ENCODE results near the gene CETN1.

The CETN1 gene

DNA sequence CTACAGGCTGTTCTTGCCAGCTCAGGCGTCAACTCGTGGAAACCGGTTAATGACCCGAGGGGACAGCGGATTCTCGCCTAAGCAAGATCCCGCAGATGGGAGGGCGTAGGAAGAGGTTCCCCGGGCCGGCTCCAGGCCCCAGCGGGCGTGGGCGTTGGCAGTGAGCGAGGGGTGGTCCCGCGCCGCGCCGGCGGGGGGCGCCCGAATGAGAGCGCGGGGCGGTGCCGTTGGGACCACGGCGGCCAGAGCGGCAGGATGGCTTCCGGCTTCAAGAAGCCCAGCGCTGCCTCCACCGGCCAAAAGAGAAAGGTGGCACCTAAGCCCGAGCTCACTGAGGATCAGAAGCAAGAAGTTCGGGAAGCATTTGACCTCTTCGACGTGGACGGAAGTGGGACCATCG, at the start of gene CETN1:
CETN1 (plus strand) TSS at position 227 of the 400 bp plus-strand sequence; CDS start at position 256, 29 bp downstream.
- DNase-seq, result no peak

DNA sequence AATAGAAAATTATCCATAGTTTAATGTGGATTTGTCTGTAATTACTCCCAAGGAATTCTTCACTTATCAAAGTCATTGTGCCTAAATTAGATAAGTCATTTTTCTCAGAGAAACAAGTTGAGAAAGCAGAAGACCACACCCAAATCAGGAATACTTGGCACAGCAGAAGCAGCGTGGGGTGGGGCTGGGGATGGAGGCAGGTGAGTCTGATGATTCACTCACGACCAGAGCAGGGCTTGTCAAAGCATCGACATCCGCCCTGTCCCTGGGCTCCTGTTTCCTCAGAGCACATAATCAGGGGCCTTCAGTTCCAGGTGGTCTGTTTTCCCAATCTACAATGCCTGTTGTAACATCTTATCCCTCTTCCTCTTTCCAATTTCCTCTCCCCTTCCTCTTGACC, 48.2 kb upstream of the CETN1 start:
- no peak for DNase-seq

DNA sequence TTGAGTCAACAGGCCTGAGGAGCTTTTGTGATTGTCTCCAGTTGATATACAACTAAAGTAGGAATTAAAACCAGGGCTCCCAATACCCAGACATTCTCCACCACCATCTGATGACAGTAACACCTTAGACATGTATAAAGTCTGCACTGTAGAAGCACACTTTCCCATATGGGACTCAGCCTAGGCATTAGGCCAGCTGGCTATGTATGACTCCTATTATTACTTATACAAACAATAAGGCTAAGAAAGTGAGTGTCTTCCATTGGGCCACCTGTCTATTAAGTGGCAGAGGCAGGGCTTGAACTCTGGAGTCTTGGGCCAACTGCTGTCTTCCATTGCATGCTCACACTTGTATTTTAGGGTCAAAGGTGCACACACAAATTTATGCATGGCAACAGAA, 47.5 kb upstream of the CETN1 start:
- no peak for DNase-seq

DNA sequence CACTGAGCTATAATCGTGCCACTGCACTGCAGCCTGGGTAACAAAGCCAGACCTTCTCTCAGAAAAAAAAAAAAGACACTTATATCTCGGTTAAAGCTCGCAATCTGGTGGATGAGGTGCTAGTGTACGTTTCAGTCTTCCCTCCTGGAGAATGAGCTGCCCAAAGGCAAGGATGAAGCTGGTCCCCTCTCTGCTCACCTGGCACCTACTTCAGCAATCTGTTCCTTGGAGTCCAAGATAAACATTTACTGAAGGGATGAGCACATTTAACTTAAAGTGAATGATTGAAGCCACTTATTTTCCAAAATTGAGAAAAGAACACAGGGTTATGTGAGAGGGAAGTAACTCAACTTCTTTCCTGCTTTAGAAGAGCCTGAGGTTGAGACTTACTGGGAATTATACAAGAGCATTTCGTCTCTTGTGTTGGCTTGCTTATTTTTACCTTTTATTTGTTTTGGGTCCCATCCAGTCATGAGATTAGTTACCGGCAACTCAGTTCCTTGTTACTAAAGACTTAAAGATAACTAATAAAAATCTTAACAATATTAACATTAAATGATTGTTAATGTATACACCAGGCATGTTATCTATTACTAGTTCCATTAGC, 46.1 kb upstream of the CETN1 start:
- no peak for DNase-seq

DNA sequence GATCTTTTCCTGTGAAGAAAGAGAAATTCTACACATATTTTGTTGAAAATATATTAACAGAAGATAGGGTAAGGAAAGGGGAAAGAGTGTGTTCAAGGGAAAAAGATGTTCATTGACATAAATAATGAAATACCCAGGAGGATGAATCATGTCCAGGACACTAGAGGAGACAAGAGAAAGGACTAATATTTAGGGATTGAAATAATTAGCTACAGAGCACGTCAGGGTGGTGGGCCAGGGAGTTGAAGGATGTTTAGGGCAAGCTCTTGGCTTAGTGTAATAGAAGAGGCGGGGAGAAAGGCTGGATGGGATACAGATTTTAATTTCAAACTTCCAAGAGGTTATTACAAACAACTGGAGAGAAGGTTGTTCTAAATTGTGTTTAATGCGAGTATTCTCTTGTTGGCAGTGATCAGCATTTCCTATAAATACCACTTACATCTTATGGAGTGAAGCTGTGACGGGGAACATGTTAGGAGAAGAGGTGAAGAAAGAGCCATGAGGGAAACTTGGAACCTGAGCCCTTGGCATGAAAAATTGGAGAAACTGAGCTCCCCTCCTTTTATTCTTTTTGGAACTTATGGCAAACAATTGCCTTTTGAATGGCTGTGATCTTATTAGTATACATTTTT, 36.6 kb upstream of the CETN1 start:
- no peak for DNase-seq

DNA sequence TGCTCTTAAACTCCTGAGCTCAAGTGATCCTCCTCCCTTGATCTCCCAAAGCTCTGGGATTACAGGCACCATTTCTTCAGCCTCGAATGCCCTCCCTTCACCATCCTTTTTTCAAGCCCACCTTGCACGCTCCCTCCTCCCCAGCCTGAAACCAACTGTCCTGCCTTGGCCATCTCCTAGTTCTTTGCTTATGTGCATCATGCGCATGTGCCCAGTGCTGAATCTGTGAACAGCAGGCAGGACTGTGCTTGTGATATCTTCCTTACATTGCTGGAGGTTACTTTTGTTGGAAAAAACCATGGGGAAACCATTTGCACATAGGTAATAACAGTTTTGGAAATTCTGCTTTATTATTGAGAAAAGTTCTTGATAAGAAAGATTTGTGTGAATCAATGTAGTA, 30.2 kb upstream of the CETN1 start:
- DNase-seq, result no peak

DNA sequence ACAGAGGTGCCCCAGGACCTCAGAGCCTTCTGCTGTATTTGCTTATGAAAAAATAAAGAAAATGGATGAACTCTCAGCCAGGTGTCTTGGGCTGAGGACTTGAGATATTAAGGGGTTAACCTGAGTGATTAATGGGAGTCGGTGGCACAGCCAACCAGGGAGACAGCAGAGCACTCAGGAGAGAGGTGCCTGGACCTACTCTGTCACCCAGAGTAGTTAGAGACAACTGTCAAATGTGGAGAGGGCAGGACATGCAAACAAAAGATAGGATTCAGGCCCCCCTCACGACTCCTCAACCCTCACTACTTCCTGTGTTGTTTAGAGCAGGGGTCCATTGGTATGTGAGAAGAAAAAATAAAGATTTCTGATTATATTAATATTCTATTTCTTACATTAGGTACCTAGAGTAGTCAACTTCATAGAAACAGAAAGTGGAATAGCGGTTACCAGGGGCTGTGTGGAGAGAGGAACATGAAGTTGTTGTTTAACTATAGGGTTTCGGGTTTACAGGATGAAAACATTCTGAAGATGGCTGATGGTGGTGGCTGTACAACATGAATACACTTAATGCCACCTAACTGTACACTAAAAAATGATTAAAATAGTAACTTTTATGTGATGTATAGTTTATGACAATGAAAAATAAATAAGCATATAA, 28.6 kb upstream of the CETN1 start:
- DNase-seq, result no peak

DNA sequence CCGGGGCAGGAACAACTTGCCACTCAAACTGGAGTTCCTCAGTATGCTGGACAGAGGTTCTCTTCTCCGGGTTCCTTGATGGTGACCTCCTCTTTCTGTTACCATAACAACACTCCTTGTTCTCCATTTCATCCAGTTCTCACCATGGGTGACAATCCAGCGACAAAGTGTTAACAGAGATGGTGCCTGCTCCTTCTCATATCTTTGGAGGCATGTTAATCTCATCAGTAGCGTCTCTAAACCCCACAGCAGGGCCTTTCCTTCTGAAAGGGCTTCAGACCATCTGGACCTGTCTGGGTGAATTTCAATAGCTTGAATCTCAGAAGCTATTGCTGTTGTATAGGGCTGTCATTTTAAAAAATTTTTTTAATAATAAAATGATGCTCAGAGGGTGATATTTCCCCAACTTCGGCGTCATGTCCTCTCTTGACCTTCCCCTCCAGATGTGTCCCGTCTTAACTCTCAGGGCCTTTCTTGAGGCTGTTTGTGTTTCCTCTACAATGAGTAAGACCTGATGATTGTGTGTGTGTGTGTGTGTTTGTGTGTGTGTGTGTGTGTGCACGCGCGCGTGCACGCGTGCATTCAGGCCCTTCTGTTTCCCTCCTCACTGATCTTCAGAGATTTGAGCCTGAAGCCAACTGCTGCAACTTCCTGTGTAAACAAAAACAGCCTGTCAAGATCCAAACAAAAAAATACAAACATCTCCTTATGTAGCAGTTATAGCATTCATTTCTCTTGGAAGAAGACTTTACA, 24.3 kb upstream of the CETN1 start:
- DNase-seq, result no peak

DNA sequence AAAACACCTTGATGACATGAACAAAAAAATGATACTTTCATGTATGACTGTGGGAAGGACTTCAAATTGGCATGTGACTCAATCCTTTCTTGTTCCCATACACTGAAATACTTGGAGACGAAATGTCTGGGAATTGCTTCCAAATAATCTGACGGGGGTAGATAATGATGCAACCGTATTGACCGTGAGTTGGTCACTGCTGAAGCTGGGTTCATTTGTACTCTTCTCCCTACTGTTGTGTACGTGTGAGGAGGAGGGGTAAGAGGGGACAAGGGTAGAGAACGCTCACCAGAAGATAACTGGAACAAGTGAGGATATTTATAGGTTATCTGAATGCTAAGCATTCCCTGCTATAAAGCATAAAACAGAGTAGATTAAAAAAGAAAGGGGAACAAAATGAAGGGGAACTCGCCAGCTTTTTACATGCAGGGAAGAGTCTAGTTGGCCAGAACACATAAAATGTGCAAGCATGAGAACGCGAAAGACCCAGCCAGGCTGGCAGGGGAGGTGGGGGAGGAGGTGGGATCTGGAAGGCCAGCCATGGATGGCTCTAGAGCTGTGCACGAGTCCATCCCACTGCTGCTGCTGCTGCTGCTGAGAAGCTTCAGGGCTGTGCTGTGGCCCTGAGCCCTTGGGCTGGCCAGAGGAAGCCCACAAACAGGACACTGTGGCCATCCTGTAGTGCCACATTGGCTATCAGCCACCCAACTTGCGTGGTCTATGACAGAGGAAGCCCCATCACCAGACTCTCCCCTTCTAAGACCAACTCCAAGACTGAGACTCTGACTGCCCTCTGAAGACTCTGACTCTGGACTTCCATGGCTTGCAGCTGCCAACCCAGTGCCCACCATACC, 15.2 kb upstream of the CETN1 start:
- DNase-seq, result no peak

DNA sequence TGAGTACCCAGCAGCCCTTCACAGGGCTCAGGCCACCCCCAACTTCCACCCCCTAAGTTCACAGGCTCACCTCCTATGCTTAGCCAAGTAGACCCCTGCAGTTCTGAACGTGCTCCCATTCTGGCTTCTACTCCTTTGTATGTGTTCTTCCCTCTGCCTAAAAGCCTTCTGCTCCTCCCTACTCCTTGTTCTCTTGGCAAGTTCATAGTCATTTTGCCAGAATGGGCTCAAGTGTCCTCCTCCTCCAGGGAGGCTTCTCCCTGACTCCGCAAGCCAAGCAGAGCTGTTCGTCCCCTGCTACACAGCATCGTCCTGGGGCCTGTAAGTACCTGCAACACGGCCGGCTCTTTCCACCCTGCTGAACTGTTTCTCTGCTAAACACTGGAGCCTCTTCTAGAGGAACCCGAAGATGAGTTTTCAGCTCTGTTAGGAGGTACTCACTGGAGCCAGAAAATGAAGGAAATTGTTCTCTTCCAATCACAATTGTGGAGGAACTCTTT, 14.6 kb upstream of the CETN1 start:
- no peak for DNase-seq

DNA sequence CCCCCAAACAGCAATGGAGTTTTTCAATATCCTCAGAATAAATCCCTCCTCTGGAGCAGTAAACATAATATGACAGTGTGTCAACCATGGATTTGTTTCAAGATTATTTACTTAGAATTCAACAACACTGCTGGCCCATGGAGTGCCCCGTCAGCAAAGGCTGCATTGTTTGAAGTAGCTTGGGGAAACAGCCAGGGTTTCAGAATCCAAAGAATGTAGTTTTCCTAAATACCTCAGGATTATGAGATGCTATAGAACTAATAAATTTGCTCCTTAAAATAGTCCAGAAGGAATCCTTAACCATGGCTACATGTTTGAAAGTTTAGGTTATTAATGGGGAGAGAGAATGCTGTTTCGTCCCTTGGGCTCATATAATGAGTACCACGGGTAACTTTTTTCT, 13.1 kb upstream of the CETN1 start:
- no peak for DNase-seq

DNA sequence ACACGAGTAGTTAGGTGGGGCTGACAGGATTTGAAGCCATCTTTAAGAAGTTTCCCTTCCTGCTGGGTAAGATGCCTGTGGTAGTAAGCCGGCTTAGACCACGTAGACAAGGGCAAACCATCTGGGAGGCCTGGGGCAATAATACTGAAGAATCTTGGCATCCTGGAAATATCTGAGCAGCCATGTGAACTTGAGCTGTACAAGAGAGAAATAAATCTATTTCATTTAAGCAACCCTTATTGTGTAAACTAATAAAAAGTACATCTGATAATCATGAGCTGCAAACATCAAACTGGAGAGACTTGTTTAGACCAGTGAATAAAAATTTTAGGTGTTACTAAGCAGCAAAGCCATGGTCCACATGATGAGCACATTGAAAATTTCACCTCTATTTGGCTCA, 11.4 kb upstream of the CETN1 start:
- no peak for DNase-seq

DNA sequence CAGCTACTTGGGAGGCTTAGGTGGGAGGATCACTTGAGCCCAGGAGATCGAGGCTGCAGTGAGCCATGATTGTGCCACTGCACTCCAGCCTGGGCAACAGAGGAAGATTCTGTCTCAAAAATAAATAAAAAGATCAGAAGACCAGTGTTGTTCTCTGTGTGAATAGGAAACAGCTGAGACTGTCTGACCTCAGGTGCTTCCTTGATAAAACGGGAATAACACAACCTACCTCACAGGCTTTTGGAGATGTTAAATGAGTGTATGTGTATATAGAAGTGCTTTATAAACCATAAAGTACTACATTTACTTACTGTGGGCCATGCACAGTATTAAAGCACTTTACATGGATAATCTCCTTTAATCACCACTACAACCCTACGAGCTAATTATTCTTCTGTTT, 9.9 kb upstream of the CETN1 start:
- no peak for DNase-seq

DNA sequence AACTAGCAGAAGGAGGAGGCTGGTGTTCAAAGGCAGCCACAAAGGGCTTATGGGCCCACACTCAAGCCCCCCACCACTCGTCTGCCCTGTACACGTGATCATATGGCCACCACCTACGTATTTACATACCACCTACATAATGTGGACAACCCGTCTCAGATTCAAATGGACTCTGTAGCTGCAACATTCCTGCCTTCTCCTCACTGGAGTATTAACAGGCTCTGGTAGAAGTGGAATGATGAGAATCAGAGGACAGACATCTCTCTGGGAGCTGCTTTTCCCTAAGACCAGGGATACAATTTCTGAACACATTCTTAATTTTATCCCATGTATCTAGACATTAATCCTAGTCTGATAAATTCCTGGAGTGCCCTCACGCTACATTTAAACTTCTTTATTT, 9.5 kb upstream of the CETN1 start:
- no peak for DNase-seq

DNA sequence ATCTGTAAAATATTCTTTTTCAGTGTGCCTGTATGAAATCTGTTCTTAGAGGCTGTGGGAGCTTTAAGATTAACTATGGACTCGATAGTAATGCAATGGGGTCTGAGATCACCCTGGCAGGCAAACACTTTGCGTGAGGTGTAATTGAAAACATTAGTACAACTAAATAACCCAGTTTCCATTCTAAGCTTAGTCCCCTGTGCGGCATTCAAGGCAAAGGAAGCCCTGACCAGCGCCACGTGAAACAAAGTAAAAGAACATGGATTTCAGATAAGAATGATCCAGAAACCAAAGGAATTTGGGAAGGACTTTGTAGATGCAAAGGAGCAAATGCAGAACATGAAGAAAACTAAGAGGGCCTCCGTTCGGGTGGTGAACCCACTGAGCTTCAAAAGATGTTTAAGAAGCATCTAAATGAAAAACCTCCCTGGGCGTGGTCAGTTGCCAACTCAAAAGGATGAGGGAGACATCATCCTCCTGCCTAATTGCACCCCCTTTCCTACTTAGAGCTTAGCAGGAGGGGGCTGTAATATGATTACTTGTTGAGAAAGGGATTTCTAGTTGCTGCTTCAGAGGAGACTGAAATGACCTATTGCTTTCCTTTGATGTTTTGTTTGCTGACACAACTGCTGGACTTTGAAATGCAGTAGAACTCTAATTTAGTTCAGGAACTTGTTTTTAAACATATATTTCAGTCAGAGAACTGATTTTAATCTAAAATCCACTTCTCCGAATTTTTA, 7.9 kb upstream of the CETN1 start:
- DNase-seq, result no peak

DNA sequence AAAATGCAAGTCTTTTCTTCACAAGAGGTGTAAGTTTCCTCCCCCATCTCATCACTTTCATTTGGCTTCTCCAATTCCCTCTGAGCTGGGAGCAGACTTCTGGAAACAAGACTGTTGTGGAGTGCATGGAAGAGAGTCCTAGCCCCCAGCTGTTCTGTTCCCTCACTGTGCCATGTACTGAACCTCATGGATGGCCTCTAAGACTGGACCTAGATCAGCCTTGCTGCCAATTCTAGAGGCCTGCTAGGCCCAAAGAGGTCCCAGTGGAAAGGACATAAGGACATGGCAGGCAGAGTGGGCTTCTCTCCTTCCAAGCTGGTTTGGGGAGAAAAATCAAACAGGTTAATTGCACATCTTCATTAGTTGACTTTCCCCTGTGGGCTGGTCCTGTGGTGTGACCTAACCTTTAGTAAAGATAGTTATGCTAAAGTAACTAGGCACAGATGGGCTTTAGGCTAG, 7.3 kb upstream of the CETN1 start:
- no peak for DNase-seq

DNA sequence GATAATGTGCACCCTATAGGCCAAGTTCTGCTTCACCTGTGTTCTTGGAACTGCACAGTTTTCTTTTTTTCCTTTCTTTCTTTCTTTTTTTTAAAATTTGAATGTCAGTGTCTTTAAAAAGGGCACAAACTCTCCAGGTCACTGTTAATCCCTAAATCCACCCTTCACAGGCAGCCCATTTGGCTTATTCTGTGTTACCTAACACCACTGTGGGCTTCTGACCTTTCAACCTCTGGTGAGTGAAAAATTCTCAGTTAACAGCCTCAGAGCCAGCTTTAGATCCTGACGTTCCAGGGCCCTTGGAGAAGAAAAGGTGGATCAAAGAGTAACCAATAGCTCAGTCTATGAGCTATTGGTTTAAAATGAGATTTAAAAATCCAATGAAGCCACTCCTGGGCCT, 6.8 kb upstream of the CETN1 start:
- DNase-seq, result no peak

DNA sequence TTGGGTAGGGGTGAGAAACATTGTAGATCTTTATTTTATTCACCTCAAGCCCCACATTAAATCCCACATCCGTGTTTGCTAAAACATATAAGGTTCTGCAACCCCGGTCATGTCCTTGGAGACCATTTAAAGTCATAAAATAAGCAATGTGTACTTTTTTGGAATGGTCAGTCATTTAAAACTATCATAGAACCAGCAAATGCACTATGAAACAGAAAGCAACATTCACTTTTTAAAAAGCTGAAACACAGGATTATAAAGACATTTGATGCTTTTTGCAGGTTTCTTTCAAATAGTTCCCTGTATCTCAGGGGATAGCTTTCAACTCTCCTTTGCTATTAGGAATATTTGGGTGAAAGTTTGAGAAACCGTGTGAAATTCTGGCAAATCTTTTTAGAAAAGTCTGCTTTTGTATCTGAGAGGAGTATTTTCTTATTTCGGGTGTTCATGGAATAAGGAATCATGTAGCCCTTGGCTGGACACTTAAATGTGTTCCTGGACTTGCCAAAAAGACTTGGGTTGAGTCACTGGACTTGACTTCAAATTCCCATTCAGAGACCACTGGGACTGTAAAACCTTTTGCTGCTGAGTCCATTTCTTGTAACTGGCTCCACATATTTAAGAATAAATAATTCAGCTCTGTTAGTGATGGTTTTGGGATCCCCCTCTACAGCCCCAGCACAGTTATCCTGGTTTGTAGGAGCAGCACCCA, 5.9 kb upstream of the CETN1 start:
- no peak for DNase-seq

DNA sequence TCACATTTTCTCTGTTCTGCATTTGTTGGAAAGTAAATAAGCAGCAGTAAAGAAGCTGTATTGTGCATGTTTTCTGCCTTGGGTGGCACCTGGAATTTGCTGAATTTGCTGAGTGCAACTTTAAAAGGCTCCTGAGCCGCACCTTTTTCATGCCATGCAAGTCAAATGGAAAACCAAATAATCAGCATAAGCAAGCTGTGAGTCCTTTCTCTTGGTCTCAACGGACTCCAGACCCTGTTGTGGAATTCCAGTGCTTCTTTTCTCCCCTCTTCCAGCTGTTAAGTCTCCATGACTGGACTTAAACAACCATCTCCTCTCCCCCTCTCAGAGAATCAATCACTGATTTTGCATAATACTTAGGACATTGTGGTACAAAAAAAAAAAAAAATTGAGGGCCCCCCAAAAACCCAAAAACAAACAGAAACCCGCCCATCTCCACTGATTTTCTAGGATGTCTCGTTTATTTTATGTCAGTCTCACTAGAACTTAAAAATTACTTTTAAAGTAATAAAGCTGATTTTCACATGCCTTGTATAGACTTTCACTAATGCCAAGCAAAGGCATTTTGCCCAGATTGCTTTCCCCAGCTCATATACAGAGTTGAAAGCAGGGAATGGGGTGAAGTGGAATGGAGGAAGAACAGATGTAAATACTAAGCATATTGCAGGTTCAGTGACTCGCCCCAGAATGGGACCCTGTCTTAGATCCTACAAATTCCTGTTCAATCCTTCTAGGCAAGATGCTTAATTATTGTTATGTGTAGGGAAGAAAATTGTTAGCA, 5.1 kb upstream of the CETN1 start:
- DNase-seq, result no peak

DNA sequence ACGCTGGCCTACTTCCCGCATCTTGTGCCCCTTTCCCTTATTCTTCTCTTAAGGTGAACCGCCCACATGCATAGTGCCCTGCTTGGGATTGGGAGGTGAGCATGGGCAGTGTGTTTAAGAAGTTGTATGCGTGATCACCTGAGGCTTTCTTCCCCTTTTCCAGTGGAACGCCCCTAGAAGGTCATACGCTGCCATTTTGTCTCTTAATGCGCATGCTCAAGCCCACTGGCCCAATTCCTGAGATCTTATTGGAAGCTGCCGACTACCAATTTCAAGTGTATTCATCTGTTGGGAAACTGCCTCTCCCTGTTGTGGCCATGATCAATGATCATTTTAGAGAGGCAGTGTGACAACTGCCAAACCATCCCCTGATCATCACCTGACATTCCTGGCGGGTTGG, 3.3 kb upstream of the CETN1 start:
- DNase-seq, result no peak
